Measurements from ENCODE around the gene NAV2.

The NAV2 gene

DNA sequence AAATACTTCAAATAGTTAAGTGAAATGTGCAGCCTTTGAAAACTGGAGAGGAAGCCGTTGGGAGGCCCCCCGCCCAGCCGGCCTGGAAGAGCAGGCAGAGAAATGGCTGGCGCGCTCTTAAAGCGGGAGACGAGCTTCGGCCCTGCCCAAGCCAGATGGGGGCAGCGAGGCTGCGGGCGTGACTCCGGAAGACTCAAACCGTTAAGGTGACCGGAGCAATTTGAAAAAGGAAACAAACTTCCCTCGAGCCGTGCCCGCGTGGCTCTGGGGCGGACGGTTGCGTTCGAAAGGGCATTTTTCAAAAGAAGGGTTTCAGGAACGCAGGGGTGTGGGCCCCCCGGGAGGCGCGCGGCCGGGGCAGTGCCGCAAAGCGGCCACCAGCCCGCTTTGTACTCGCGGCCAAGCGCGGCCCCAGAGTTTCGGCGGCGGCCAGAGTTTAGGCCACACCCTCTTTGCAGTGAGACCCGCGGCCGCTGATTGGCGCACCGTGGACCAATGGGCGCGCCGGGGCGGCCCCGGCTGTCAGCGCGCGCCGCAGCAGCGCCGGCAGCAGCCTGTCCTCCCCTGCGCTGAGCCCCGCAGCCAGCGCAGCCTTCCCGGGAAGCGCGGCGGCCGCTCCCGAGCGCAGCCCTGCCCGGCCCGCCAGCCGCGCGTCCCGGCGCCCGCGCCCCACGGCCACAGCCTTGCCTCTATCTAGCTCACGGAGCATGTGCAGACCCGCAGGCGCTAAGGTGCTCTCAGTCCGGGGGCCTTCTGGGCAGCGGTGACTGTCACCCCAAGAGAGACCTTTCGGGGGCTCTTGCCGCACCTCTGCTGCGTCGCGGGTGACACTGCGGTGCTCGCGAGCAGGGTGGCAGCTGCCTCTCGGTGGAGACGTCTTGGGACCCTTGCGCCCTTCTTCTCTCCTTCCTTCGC lies at the start of gene NAV2:
Gene NAV2, plus strand, starts transcription at position 557 of the 915 bp plus-strand sequence. CDS start 859 bp downstream, outside the sequence.
- Histone ChIP-seq H3K4me1 (ENCODE audit: control insufficient read depth, insufficient read depth, low read length) (peaks cover 3% of the 10 kb centered on the region; the same call in 1 of the 2 replicates), H3K27ac (ENCODE audit: low read length) (no peak within 1 kb of the TSS), H3K27me3 (ENCODE audit: control insufficient read depth, insufficient read depth, low read length) (peaks cover 21% of the 10 kb centered on the region), H3K4me3 (ENCODE audit: low read length) (peak within 1 kb of the TSS; percentile 33; the same call in 1 of the 2 replicates), H3K9me3 (ENCODE audit: control insufficient read depth, insufficient read depth, low read length) (no peaks in the 10 kb centered on the region), H3K36me3 (ENCODE audit: control insufficient read depth, insufficient read depth, low read length) (no peaks in the 10 kb centered on the region)
- no CpG with 5 or more reads among the region's 91 CpGs for WGBS (ENCODE audit: insufficient coverage, insufficient read length)
- peak; percentile 70 for DNase-seq (ENCODE audit: low read depth, low spot score)

DNA sequence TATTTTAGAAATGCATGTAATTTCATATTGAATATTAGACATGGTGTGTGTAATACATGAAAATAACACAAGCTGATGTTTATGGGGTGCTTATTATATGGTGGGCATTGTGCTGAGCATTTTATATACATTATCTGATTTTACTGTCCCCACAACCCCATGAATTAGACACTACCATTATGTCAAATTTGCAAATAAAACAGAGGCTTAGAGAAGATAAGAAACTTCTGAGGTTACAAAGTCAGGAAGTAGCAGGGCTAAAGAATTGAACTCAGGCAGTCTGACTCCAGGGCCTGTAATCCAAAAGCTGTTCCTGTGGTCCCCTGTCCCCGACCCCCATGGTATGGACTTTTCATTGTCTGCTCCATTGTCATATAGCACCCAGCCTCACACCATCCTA lies 49.4 kb upstream of the NAV2 start:
- WGBS (ENCODE audit: insufficient coverage, insufficient read length) = no CpG with 5 or more reads among the region's 1 CpG
- no peak for DNase-seq (ENCODE audit: low read depth, low spot score)
- Histone ChIP-seq H3K4me3 (ENCODE audit: low read length) (no peak overlapping the region), H3K4me1 (ENCODE audit: control insufficient read depth, insufficient read depth, low read length) (no peaks in the 10 kb centered on the region), H3K27ac (ENCODE audit: low read length) (no peak overlapping the region), H3K36me3 (ENCODE audit: control insufficient read depth, insufficient read depth, low read length) (no peaks in the 10 kb centered on the region), H3K27me3 (ENCODE audit: control insufficient read depth, insufficient read depth, low read length) (no peaks in the 10 kb centered on the region), H3K9me3 (ENCODE audit: control insufficient read depth, insufficient read depth, low read length) (no peaks in the 10 kb centered on the region)

- Histone ChIP-seq H3K27ac (ENCODE audit: low read length) (no peak overlapping the region), H3K9me3 (ENCODE audit: control insufficient read depth, insufficient read depth, low read length) (no peaks in the 10 kb centered on the region), H3K4me3 (ENCODE audit: low read length) (no peak overlapping the region), H3K27me3 (ENCODE audit: control insufficient read depth, insufficient read depth, low read length) (no peaks in the 10 kb centered on the region), H3K4me1 (ENCODE audit: control insufficient read depth, insufficient read depth, low read length) (no peaks in the 10 kb centered on the region), H3K36me3 (ENCODE audit: control insufficient read depth, insufficient read depth, low read length) (no peaks in the 10 kb centered on the region)
- DNase-seq (ENCODE audit: low read depth, low spot score) = no peak
- no CpG with 5 or more reads among the region's 4 CpGs for WGBS (ENCODE audit: insufficient coverage, insufficient read length)
Observed at GRCh38 chr11:19664886-19665548, 47.6 kb upstream of the NAV2 start.

DNA sequence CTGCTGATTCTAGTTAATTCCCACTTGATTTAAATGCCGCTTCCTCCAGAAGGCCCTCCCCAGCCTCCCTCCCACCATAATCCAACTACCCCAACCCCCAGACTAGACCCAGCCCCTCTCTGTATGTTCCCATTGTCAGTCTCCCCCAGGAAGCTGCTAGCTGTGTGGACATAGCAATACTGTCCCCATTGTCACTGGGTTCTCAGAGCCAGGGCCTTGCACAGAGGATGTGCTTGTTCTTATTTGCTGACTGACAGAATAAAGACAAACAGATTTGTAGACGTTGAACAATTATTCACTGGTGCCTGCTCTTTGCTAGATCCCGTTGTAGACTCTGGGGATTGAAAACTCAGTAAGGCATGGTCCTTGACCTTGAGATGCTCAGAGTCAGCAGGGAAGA lies 45.7 kb upstream of the NAV2 start:
- no peak for DNase-seq (ENCODE audit: low read depth, low spot score)
- Histone ChIP-seq H3K9me3 (ENCODE audit: control insufficient read depth, insufficient read depth, low read length) (no peaks in the 10 kb centered on the region), H3K27me3 (ENCODE audit: control insufficient read depth, insufficient read depth, low read length) (no peaks in the 10 kb centered on the region), H3K4me3 (ENCODE audit: low read length) (no peak overlapping the region), H3K27ac (ENCODE audit: low read length) (no peak overlapping the region), H3K4me1 (ENCODE audit: control insufficient read depth, insufficient read depth, low read length) (no peaks in the 10 kb centered on the region), H3K36me3 (ENCODE audit: control insufficient read depth, insufficient read depth, low read length) (no peaks in the 10 kb centered on the region)
- no CpG with 5 or more reads among the region's 3 CpGs for WGBS (ENCODE audit: insufficient coverage, insufficient read length)

GRCh38 chr11:19669511-19669910 lies 43.1 kb upstream of the NAV2 start:
- no peaks in the 10 kb centered on the region for H3K27me3 ChIP-seq (ENCODE audit: control insufficient read depth, insufficient read depth, low read length)
- no peak overlapping the region for H3K27ac ChIP-seq (ENCODE audit: low read length)
- no peaks in the 10 kb centered on the region for H3K9me3 ChIP-seq (ENCODE audit: control insufficient read depth, insufficient read depth, low read length)
- DNase-seq (ENCODE audit: low read depth, low spot score) = no peak
- H3K4me3 ChIP-seq (ENCODE audit: low read length) = no peak overlapping the region
- WGBS (ENCODE audit: insufficient coverage, insufficient read length) = no CpG with 5 or more reads among the region's 1 CpG
- no peaks in the 10 kb centered on the region for H3K36me3 ChIP-seq (ENCODE audit: control insufficient read depth, insufficient read depth, low read length)
- no peaks in the 10 kb centered on the region for H3K4me1 ChIP-seq (ENCODE audit: control insufficient read depth, insufficient read depth, low read length)

- no peak overlapping the region for H3K27ac ChIP-seq (ENCODE audit: low read length)
- H3K4me1 ChIP-seq (ENCODE audit: control insufficient read depth, insufficient read depth, low read length) = no peaks in the 10 kb centered on the region
- no peak overlapping the region for H3K4me3 ChIP-seq (ENCODE audit: low read length)
- no peaks in the 10 kb centered on the region for H3K27me3 ChIP-seq (ENCODE audit: control insufficient read depth, insufficient read depth, low read length)
- WGBS (ENCODE audit: insufficient coverage, insufficient read length) = no CpG with 5 or more reads among the region's 13 CpGs
- no peaks in the 10 kb centered on the region for H3K36me3 ChIP-seq (ENCODE audit: control insufficient read depth, insufficient read depth, low read length)
- no peaks in the 10 kb centered on the region for H3K9me3 ChIP-seq (ENCODE audit: control insufficient read depth, insufficient read depth, low read length)
- DNase-seq (ENCODE audit: low read depth, low spot score) = no peak
Observed at GRCh38 chr11:19670030-19670791, 42.4 kb upstream of the NAV2 start.

GRCh38 chr11:19672586-19673206 lies 39.9 kb upstream of the NAV2 start:
- DNase-seq (ENCODE audit: low read depth, low spot score) = no peak
- Histone ChIP-seq H3K9me3 (ENCODE audit: control insufficient read depth, insufficient read depth, low read length) (no peaks in the 10 kb centered on the region), H3K27me3 (ENCODE audit: control insufficient read depth, insufficient read depth, low read length) (no peaks in the 10 kb centered on the region), H3K36me3 (ENCODE audit: control insufficient read depth, insufficient read depth, low read length) (no peaks in the 10 kb centered on the region), H3K4me1 (ENCODE audit: control insufficient read depth, insufficient read depth, low read length) (peaks cover 3% of the 10 kb centered on the region), H3K4me3 (ENCODE audit: low read length) (no peak overlapping the region), H3K27ac (ENCODE audit: low read length) (no peak overlapping the region)
- no CpG with 5 or more reads among the region's 2 CpGs for WGBS (ENCODE audit: insufficient coverage, insufficient read length)

DNA sequence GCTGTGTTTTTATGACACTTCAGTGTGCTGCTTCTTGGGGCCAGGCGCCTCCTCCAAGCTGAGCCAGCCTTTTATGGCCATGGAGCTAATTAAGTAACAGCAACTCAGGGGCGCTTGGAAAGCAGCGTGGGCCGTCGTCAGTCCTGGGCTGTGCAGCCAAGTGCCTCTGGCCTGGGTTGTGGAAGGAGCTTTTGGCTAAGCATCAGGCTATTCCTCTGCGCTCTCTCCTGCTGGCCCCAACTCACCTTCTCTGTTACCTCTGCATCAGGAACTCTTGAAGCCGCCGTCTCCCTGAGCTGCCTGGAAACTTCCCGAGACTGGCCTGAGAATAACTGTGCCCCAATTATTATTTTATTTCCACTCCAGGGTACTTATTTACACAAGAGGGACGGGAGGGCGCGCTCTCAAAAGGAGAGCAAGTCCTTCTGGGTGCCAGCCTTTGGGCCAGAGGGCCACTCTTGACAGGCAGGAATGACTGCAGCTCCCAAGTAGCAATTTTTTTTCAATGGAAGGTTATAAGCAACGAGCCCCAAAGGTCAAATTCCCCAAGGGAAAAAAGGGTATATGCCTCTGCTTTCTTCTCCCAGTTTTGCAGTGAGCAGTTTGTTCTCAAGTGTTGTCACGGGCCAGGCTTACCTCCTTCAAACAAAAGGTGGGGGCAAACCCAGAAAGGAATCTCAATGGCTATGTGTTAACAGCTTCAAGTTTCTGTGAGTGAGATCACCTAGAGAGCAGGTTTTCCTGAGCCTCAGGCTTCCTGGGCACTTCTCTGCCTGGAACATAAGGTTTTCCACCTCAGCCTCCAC lies 38.5 kb upstream of the NAV2 start:
- H3K36me3 ChIP-seq (ENCODE audit: control insufficient read depth, insufficient read depth, low read length) = no peaks in the 10 kb centered on the region

DNA sequence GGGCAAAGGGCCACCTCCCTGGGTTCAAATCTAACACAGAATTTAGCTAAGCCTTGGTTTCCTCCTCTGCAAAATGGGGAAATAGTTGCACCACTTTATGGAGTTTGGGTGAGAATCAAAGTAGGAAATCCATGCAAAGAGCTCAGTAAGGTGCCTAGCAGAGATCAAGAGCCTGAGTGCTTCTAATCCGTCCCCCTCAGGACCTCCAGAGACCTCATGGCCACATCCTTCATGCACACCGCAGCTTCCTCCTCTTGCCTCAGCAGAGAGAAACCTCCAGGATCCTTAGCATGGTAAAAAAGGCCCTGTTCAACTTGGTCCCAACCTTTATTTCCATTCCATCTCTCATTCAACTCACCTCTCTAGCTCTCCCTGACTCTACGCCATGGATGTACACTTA lies 37.8 kb upstream of the NAV2 start:
- Histone ChIP-seq H3K4me1 (ENCODE audit: control insufficient read depth, insufficient read depth, low read length) (peaks cover 3% of the 10 kb centered on the region), H3K9me3 (ENCODE audit: control insufficient read depth, insufficient read depth, low read length) (no peaks in the 10 kb centered on the region), H3K27me3 (ENCODE audit: control insufficient read depth, insufficient read depth, low read length) (no peaks in the 10 kb centered on the region), H3K4me3 (ENCODE audit: low read length) (no peak overlapping the region), H3K36me3 (ENCODE audit: control insufficient read depth, insufficient read depth, low read length) (no peaks in the 10 kb centered on the region), H3K27ac (ENCODE audit: low read length) (no peak overlapping the region)
- WGBS (ENCODE audit: insufficient coverage, insufficient read length) = no CpG with 5 or more reads among the region's 3 CpGs
- no peak for DNase-seq (ENCODE audit: low read depth, low spot score)

More for the DNA sequence above, 38.5 kb upstream of the NAV2 start:
- H3K27ac ChIP-seq (ENCODE audit: low read length) = no peak overlapping the region
- no CpG with 5 or more reads among the region's 14 CpGs for WGBS (ENCODE audit: insufficient coverage, insufficient read length)
- no peaks in the 10 kb centered on the region for H3K9me3 ChIP-seq (ENCODE audit: control insufficient read depth, insufficient read depth, low read length)
- DNase-seq (ENCODE audit: low read depth, low spot score) = no peak
- H3K27me3 ChIP-seq (ENCODE audit: control insufficient read depth, insufficient read depth, low read length) = no peaks in the 10 kb centered on the region
- H3K4me1 ChIP-seq (ENCODE audit: control insufficient read depth, insufficient read depth, low read length) = peaks cover 3% of the 10 kb centered on the region
- H3K4me3 ChIP-seq (ENCODE audit: low read length) = no peak overlapping the region
